Measurements from ENCODE around the gene ZMIZ1.

GRCh38 chr10:79359816-79360498 lies 291.2 kb downstream of the ZMIZ1 start:
- TF ChIP-seq YY1 (IDR thresholded peaks at IDR 0.05; ENCODE audit: insufficient read depth, insufficient read length): no peak
- no peak for TF ChIP-seq SUZ12 (IDR thresholded peaks at IDR 0.05; ENCODE audit: extremely low read depth, insufficient read depth, insufficient read length)
- TF ChIP-seq ZNF274 (IDR thresholded peaks at IDR 0.05; ENCODE audit: low read depth, low read length): no peak

All from NT2/D1 (cell line).